HAP-1 (cell line): ENCODE data around the gene IQGAP2.
A peak's percentile ranks its signal among the peaks of the same experiment; 100 is the strongest.

Experiments
- DNase-seq, 2 experiments: peaks; one replicate each; pipeline ENCODE4 v3.0.0-alpha.2; 2016 to 2020; ENCODE audit warnings: low spot score in 2 of 2
- H3K27me3 ChIP-seq: fragments of 250-450 bp; sonication (Bioruptor Pico); 2 replicates; pipeline ENCODE4 v1.5.1; 2020; ENCODE audit warnings: low read depth, mild to moderate bottlenecking, moderate library complexity
- H3K36me3 ChIP-seq: fragments of 250-450 bp; sonication (Bioruptor Pico); replicated peaks from 2 replicates; pipeline ENCODE4 v1.5.1; 2020; ENCODE audit warnings: mild to moderate bottlenecking
- H3K4me1 ChIP-seq: fragments of 250-450 bp; sonication (Bioruptor Pico); 2 replicates; pipeline ENCODE4 v1.5.1; 2020; ENCODE audit warnings: mild to moderate bottlenecking
- H3K4me3 ChIP-seq: fragments of 250-450 bp; sonication (Bioruptor Pico); 2 replicates; pipeline ENCODE4 v1.5.1; 2020; ENCODE audit warnings: mild to moderate bottlenecking, moderate library complexity
- H3K9me3 ChIP-seq: fragments of 250-450 bp; sonication (Bioruptor Pico); 2 replicates; pipeline ENCODE4 v1.5.1; 2020; ENCODE audit warnings: mild to moderate bottlenecking, moderate library complexity
- in situ Hi-C: fragments of 300-500 bp; cut with MboI; formaldehyde crosslinking; loops from 3 replicates; pipeline ENCODE4 v1.14.3; 2020; ENCODE audit warnings: low sequenced_read_pairs, inconsistent platforms, mixed read lengths

The IQGAP2 gene

GRCh38 chr5:76389513-76390154, 13.5 kb upstream of the IQGAP2 start:
- no peak for DNase-seq
- no peaks in the 10 kb centered on the region for H3K27me3 ChIP-seq
- H3K9me3 ChIP-seq, result no peaks in the 10 kb centered on the region
- H3K4me1 ChIP-seq, result peaks cover 47% of the 10 kb centered on the region
- no peak overlapping the region for H3K4me3 ChIP-seq
- in situ Hi-C loops, result no loop called here
- no peaks in the 10 kb centered on the region for H3K36me3 ChIP-seq

- Histone ChIP-seq H3K36me3 (no peaks in the 10 kb centered on the region), H3K4me1 (peaks cover 47% of the 10 kb centered on the region), H3K27me3 (no peaks in the 10 kb centered on the region), H3K9me3 (no peaks in the 10 kb centered on the region), H3K4me3 (no peak overlapping the region)
- in situ Hi-C loops, result no loop called here
- no peak for DNase-seq
Measured at GRCh38 chr5:76391014-76391413, 12.1 kb upstream of the IQGAP2 start.

- H3K36me3 ChIP-seq, result no peaks in the 10 kb centered on the region
- DNase-seq, result peak; percentile 38 to 57
- no peaks in the 10 kb centered on the region for H3K27me3 ChIP-seq
- no peaks in the 10 kb centered on the region for H3K9me3 ChIP-seq
- in situ Hi-C loops, result no loop called here
- no peak overlapping the region for H3K4me3 ChIP-seq
- peaks cover 39% of the 10 kb centered on the region for H3K4me1 ChIP-seq
Measured at GRCh38 chr5:76393035-76393680, 9.9 kb upstream of the IQGAP2 start.

GRCh38 chr5:76397200-76397599, 5.9 kb upstream of the IQGAP2 start:
- H3K4me3 ChIP-seq, result no peak overlapping the region
- no peak for DNase-seq
- in situ Hi-C loops, result no loop called here
- no peaks in the 10 kb centered on the region for H3K36me3 ChIP-seq
- no peaks in the 10 kb centered on the region for H3K9me3 ChIP-seq
- H3K4me1 ChIP-seq, result peaks cover 14% of the 10 kb centered on the region
- H3K27me3 ChIP-seq, result 0 out of 2 replicates have a peak, but pooled peaks cover 3% of the 10 kb centered on the region

GRCh38 chr5:76399268-76399667, 3.8 kb upstream of the IQGAP2 start:
- peaks cover 1% of the 10 kb centered on the region for H3K4me1 ChIP-seq
- in situ Hi-C loops, result no loop called here
- no peak overlapping the region for H3K4me3 ChIP-seq
- DNase-seq, result no peak
- 0 out of 2 replicates have a peak, but pooled peaks cover 3% of the 10 kb centered on the region for H3K27me3 ChIP-seq
- no peaks in the 10 kb centered on the region for H3K9me3 ChIP-seq
- no peaks in the 10 kb centered on the region for H3K36me3 ChIP-seq

- in situ Hi-C loops, result loop anchor here (10.0 kb wide), 1 partner anchor 144 kb away; no protein-coding TSS in a partner anchor
- Histone ChIP-seq H3K4me1 (peaks cover 5% of the 10 kb centered on the region), H3K9me3 (no peaks in the 10 kb centered on the region), H3K27me3 (0 out of 2 replicates have a peak, but pooled peaks cover 3% of the 10 kb centered on the region), H3K36me3 (no peaks in the 10 kb centered on the region), H3K4me3 (no peak overlapping the region)
- DNase-seq, result no peak
Measured at GRCh38 chr5:76400466-76400865, 2.6 kb upstream of the IQGAP2 start.

GRCh38 chr5:76401801-76402250, 1.3 kb upstream of the IQGAP2 start:
- Histone ChIP-seq H3K36me3 (no peaks in the 10 kb centered on the region), H3K9me3 (no peaks in the 10 kb centered on the region), H3K4me3 (peak overlapping the region; percentile 61; the same call in 1 of the 2 replicates), H3K27me3 (0 out of 2 replicates have a peak, but pooled peaks cover 3% of the 10 kb centered on the region), H3K4me1 (peaks cover 5% of the 10 kb centered on the region)
- no peak for DNase-seq
- in situ Hi-C loops, result loop anchor here (10.0 kb wide), 1 partner anchor 143 kb away; no protein-coding TSS in a partner anchor

GRCh38 chr5:76402251-76402885, 717 bp upstream of the IQGAP2 start:
- peak; percentile 59 to 72 for DNase-seq
- Histone ChIP-seq H3K4me1 (peaks cover 5% of the 10 kb centered on the region), H3K9me3 (no peaks in the 10 kb centered on the region), H3K36me3 (no peaks in the 10 kb centered on the region), H3K27me3 (0 out of 2 replicates have a peak, but pooled peaks cover 3% of the 10 kb centered on the region), H3K4me3 (peak overlapping the region; percentile 61)
- in situ Hi-C loops, result loop anchor here (10.0 kb wide), 1 partner anchor 142 kb away; no protein-coding TSS in a partner anchor

GRCh38 chr5:76403766-76404222, 709 bp downstream of the IQGAP2 start:
- no peaks in the 10 kb centered on the region for H3K9me3 ChIP-seq
- 0 out of 2 replicates have a peak, but pooled peaks cover 3% of the 10 kb centered on the region for H3K27me3 ChIP-seq
- in situ Hi-C loops, result loop anchor here (10.0 kb wide), 1 partner anchor 141 kb away; no protein-coding TSS in a partner anchor
- DNase-seq, result peak; percentile 50 to 76
- no peaks in the 10 kb centered on the region for H3K36me3 ChIP-seq
- H3K4me3 ChIP-seq, result peak overlapping the region; percentile 61
- peaks cover 5% of the 10 kb centered on the region for H3K4me1 ChIP-seq

GRCh38 chr5:76404223-76405211, 1.4 kb downstream of the IQGAP2 start:
- DNase-seq, result peak in 1 of 2 experiments; percentile 54
- in situ Hi-C loops, result loop anchor here (10.0 kb wide), 1 partner anchor 140 kb away; no protein-coding TSS in a partner anchor

GRCh38 chr5:76406014-76406413, 2.9 kb downstream of the IQGAP2 start:
- Histone ChIP-seq H3K27me3 (no peaks in the 10 kb centered on the region), H3K4me3 (no peak overlapping the region), H3K4me1 (peaks cover 12% of the 10 kb centered on the region), H3K36me3 (no peaks in the 10 kb centered on the region), H3K9me3 (no peaks in the 10 kb centered on the region)
- DNase-seq, result no peak
- in situ Hi-C loops, result loop anchor here (10.0 kb wide), 1 partner anchor 139 kb away; no protein-coding TSS in a partner anchor

More at GRCh38 chr5:76404223-76405211, 1.4 kb downstream of the IQGAP2 start:
- H3K36me3 ChIP-seq, result no peaks in the 10 kb centered on the region
- no peaks in the 10 kb centered on the region for H3K9me3 ChIP-seq
- 0 out of 2 replicates have a peak, but pooled peaks cover 3% of the 10 kb centered on the region for H3K27me3 ChIP-seq
- H3K4me1 ChIP-seq, result peaks cover 5% of the 10 kb centered on the region
- H3K4me3 ChIP-seq, result peak overlapping the region; percentile 61

GRCh38 chr5:76406673-76407072, 3.6 kb downstream of the IQGAP2 start:
- in situ Hi-C loops, result loop anchor here (10.0 kb wide), 1 partner anchor 138 kb away; no protein-coding TSS in a partner anchor
- Histone ChIP-seq H3K4me3 (no peak overlapping the region), H3K4me1 (peaks cover 14% of the 10 kb centered on the region), H3K36me3 (no peaks in the 10 kb centered on the region), H3K27me3 (no peaks in the 10 kb centered on the region), H3K9me3 (no peaks in the 10 kb centered on the region)
- DNase-seq, result no peak
